Stimulated activated naive CD4-positive, alpha-beta T cell treated with Interleukin-2 at 50 U/mL for 16 hours (primary cell): ENCODE data around the gene VAC14.
A peak's percentile ranks its signal among the peaks of the same experiment; 100 is the strongest.
"Not testable (repeated sequence)": the region's sequence is repeated elsewhere in the genome, so short reads cannot be mapped to it uniquely, and the experiment has no call there.

Source experiments
- DNase-seq: peaks from one replicate; lab custom pipeline; 2025; lab: John Stamatoyannopoulos, UW

VAC14 gene

DNA sequence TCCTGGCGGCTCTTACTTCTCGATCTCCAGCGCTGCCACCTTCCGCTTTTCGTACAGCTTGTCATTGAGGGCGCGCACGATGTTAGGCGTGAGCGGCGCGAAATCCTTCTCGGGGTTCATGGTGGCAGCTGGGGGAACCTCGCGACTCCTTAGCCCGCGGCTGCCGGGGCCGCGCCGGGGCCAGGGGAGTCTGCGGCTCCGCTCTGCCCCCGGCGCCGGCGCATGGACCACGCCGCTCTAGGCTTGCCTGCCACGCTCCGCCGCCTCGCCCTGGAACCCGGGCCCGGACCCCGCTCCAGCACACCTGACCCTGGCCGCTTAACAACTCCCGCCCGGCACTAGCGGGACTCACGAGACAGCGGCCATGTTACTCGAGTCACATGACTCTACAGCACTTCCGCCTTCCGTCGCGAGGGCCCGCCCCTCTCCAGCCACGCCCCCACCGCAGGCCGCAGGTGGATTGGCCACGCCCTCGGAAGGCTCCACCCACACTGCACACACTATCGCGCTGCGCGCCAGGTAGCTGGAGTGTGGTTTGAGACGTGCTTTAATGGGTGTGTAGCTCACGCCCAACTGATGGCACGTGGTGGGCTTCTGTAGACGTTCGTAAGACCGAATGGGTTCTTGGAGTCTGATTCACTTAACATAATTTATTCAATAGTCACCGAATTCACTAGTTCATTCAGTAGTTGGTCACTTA, at the start of gene VAC14:
Gene VAC14, minus strand, starts transcription at position 378 of the 700 bp plus-strand sequence. Its CDS starts 258 bp downstream, at position 120.
- DNase-seq = peak; percentile 93

DNA sequence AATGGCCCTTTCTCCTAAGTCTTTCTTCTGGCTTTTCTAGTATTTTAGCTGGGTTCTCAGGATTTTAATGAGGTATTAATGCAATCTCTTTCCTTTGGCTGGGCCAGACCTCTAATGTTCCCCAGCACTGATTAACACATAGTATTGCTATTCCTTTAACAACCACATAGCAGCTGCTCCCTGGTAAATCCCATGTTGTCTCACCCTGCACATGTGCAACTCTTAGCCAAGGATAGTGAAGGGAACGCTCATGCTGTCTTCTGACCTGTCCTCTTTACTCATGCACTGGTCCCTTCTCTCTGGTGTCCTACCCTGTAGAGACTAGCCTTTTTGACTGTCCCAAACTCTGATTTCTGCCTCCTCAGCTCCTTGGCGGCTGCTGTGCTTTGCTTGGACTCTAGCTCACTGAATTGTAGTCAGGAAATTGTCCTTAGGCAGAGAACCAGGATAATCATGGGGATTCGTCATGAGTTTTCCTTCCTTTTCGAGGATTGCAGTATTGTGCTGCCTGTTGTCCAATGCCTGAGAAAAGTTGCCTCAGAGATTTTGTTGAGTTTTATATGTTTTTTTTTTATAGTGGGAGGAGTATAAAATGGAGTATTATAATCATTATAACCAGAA, 22.6 kb upstream of the VAC14 start:
- DNase-seq = not testable (repeated sequence)

GRCh38 chr16:70822734-70823133, 21.8 kb upstream of the VAC14 start:
- not testable (repeated sequence) for DNase-seq

- DNase-seq = not testable (repeated sequence)
Observed at GRCh38 chr16:70818088-70818487, 17.1 kb upstream of the VAC14 start.

GRCh38 chr16:70809392-70810060, 8.6 kb upstream of the VAC14 start:
- DNase-seq = no peak

GRCh38 chr16:70808371-70808770, 7.4 kb upstream of the VAC14 start:
- no peak for DNase-seq

DNA sequence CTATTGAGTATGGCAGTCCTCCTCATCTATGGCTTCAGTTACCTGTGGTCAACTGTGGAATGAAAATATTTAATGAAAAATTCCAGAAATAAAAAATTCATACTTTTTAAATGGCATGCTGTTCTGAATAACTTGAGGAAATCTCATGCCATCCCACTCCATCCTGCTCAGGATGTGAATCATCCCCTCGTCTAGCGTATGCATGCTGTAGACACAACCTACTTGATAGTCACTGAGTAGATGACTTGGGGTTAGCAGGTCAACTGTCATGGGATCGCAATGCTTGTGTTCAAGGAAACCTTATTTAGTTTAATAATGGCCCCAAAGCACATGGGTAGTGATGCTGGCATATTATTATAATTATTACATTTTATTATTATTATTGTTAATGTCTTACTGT, 4.8 kb upstream of the VAC14 start:
- DNase-seq = no peak

- no peak for DNase-seq
Observed at GRCh38 chr16:70805380-70805779, 4.4 kb upstream of the VAC14 start.

DNA sequence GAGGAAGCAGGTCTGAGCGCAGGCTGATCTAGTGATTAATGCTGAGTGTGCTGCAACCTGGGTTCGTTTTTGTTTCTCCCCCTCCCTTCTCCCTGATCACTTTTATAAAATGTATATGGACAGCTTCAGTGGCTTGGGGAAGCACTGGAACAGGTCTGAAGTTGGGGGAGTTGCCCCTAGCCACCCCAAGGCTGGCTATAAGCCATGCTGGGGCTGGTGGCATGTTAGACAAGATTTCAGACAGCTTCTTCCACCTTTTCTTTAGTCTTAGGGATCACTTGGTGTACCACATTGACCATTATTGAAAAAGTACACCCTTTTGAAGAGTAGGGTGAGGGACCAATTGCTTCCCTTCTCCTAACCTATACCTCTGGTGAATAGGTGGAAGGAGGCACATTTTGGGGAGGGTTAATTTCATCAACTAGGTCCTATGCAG, 3.8 kb upstream of the VAC14 start:
- DNase-seq = no peak

DNA sequence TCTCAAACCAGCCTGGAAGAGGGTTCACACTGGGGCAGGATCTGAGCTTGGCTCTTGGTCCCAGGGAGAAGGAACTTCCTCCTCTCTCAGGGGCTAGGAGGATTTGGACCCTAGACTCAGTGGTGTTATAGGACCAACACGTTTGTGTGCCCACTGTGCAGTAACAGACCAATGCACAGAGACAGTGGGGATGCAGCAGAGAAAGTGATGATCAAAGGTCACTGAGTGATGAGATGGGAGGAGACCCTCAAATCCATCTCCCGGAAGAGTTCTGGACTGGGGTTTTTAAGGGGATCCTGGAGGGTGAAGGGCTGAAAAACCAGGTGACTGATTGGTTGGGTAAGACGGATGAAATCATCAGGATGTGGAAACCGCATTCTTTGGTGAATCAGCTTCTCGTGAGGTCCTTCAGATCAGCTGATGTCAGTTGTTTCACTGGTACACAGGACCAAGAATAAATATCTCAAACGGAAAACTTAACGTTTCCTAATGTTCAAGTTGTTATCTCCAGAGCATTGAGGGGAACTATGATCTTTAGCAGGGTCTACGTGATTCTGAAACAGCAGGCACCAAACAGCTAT, 3.3 kb upstream of the VAC14 start:
- DNase-seq = no peak

DNA sequence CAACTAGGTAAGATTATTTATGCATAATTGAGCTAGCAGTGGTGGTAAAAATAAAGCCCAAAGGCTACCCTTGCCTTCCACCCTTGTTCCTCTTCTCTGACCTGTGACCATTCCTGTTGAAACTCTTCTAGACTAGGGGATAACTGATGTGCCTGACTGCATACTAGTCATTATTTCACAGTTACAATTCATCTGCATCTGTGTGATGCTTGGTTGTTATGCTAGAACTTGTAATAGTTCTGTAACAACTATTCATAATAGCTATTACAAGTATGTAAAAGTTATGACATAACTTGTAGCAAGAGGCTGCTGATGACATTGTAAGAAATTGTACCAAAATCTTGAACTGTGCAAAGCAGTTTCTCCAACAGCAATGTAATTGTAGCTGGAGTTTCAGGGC, 2.4 kb upstream of the VAC14 start:
- DNase-seq = no peak

- DNase-seq = no peak
Observed at GRCh38 chr16:70801611-70802010, 653 bp upstream of the VAC14 start.

DNA sequence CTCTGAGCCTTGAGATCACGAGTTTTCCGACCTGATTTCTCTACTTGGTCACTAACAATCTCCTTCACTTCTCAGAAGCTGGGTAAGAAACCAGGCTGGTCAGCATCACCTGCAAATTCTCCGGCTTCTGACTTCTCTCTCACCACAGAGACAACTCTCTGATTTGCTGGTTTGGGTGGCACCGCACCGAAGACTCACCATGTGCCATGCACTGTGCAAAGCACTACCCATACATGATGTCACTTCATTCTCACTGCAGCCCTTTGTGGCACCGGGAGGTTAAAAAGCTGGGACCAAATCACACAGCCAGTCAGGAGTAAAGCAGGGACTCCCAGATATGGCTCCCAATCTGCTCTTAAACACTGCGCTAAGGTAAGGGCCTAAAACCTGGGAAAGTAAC, 647 bp downstream of the VAC14 start:
- DNase-seq = no peak

- DNase-seq = no peak
Observed at GRCh38 chr16:70796301-70796700, 4.7 kb downstream of the VAC14 start.

GRCh38 chr16:70795296-70795912, 5.6 kb downstream of the VAC14 start:
- no peak for DNase-seq

- no peak for DNase-seq
Observed at GRCh38 chr16:70793851-70794502, 7.0 kb downstream of the VAC14 start.

- DNase-seq = no peak
Observed at GRCh38 chr16:70790815-70791214, 10.1 kb downstream of the VAC14 start.

DNA sequence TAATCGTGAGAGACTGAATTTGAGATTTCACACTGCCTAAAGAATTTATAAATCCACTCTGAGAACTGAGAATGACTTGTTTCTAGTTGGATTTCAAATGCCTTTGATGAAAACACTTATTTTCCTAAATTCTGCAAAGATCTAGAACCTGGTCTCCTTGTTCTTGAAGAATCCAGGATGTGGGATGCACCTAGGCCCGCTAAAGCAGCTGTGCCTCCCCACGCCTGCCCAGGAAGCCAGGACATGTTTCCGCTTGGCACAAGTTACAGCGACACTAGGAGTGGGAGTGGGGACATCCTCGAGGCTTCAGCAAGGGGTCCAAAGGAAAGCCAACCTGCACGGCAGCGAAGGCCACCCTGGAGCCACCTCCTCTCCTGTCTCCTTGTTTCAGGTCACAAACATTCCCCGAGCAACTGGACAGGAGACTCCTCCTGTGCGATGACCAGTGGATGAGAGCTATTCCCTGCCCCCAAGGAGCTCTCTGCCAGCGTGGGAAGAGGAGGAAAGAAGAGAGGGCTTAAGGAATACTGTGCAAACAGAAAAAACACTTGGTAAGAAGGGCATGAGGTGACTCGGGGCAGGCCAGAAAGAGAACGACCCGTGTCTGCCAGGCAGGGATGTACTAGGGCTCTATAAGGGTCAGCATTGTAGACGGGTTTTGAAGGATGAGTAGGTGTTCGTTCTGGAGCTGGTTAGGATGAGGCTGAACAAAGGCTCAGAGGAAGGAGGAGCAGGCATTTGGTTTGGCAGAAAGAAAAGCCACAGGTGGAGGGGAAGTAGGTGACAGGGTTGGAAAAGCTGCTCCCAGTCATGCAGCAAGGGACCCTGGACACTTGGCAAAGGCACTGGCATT, 11.1 kb downstream of the VAC14 start:
- DNase-seq = no peak

GRCh38 chr16:70788668-70789594, 12.0 kb downstream of the VAC14 start:
- DNase-seq = no peak
